Heart left ventricle (tissue), 13 donors: ENCODE measurements around the gene VANGL1.

ENCODE experiments used
- CTCF ChIP-seq, 12 donors: fragments of 200-600 bp; sonication (generic) in 4 of 12; IDR thresholded peaks; one replicate each; pipeline versions ENCODE4 v1.5.0 to v1.8.0; 2018 to 2022; ENCODE audit warnings: antibody characterized with exemption in 12 of 12, mild to moderate bottlenecking in 5 of 12
- POLR2A ChIP-seq, 2 donors: fragments of 450-650 bp; IDR thresholded peaks; one replicate each; pipeline ENCODE4 v1.6.1; 2017; ENCODE audit warnings: antibody characterized with exemption in 2 of 2, mild to moderate bottlenecking in 2 of 2, moderate library complexity in 2 of 2
- donor health status: ischemic (EF 13 %, LVEDD 7.1; RV severe dilation, severe dysfunction).
- donor health status: DM: no; HTN: yes; CAD: no.
- donor health status: DM: no; HTN: no; CAD: no.
- donor health status: ischemic (EF 25% LVEDD 6.9; RV normal size, moderate dysfunction).
- donor health status: ischemic (EF 25% LVEDD 5.7; RV mildly dilated, moderate dysfunction).
- donor health status: ischemic (EF 35%, LVEDD 5.7; RV mildly dilated, moderate dysfunction).
- donor health status: nonischemic (EF 11% LVEDD 7.7; RV severe dilation, severe dysfunction).
- donor health status: DM: yes; HTN: yes; CAD: no.
- donor health status: PGD.
- donor health status: ischemic (EF 29% LVEDD 5.4; RV normal size, mild dysfunction).
- donor health status: nonischemic (EF 23%, LVEDD 6.1; RV moderate dilation, normal function).

GRCh38 chr1:115613767-115614166, 28.0 kb upstream of the VANGL1 start:
- TF ChIP-seq CTCF (IDR thresholded peaks at IDR 0.05) (no peak), POLR2A (IDR thresholded peaks at IDR 0.05) (no peak)
